ENCODE data around the gene HOXA1. TPM values are rescaled to one million over a fixed set of nuclear protein-coding genes. Genes with fewer than 3 reads are reported as not detected.

The HOXA1 gene
- total and polyA plus RNA-seq, 2 of the 8 experiments (the other 6 are each of a cell fraction or from before 2014, with no cell fraction given), result not detected

DNA sequence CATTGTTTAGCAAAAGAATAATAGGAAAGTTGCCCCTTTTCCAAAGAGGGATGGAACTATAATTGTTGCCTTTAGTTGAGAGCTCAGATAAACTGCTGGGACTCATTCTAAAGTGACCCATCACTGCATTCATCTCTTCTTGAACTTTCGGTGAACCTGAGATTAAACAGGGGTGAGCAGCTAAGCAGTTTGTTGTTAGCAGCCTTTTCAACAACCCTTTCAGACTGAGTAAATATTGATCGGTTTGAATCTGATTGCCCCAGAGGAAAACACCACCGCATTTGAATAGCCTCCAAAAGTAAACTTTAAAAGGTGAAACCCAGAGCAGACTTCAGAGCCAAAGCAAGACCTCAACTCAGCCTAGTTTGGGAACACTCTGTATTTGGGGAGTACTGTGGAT, 4.7 kb downstream of the HOXA1 start:
- Histone ChIP-seq H3K14ac (ENCODE audit: insufficient read length) (no peak overlapping the region), H2BK5ac (ENCODE audit: low read depth, low read length) (no peak overlapping the region), H3K56ac (replicated peaks; ENCODE audit: insufficient read length, low read depth, low read length) (no peak overlapping the region), H2AFZ (ENCODE audit: low read length) (no peak overlapping the region), H2BK12ac (ENCODE audit: low read depth, low read length) (no peak overlapping the region), H4K91ac (replicated peaks; ENCODE audit: insufficient read length, low read length) (no peak overlapping the region), H4K5ac (ENCODE audit: insufficient read length, low read depth, low read length) (no peak overlapping the region), H3K79me1 (ENCODE audit: low read depth, low read length) (no peaks in the 10 kb centered on the region), H2BK120ac (replicated peaks; ENCODE audit: low read depth, low read length) (no peak overlapping the region), H3K36me3 (ENCODE audit: control insufficient read depth in 2 of 4, insufficient read depth in 4 of 4, low read length in 3 of 4) (peaks cover 0 to 5% (median 0%) of the 10 kb centered on the region in 4 experiments; a peak in 2 of 8 replicates), H2BK20ac (ENCODE audit: low read length) (no peak overlapping the region), H3K18ac (ENCODE audit: extremely low read depth, low read length) (no peak overlapping the region), H3K23ac (ENCODE audit: insufficient read length) (no peak overlapping the region), H3K4me2 (ENCODE audit: insufficient read depth in 1 of 2, low read depth in 2 of 2, low read length in 2 of 2) (no peak overlapping the region), H4K20me1 (replicated peaks in 1 of 2; ENCODE audit: control insufficient read depth in 1 of 2, insufficient read depth in 2 of 2, low read length in 2 of 2) (peaks cover 3 to 28% of the 10 kb centered on the region in 2 experiments), H3K27ac (ENCODE audit: low read depth, low read length) (no peak overlapping the region), H3K4ac (replicated peaks; ENCODE audit: insufficient read length, low read depth, low read length) (no peak overlapping the region), H2AK5ac (ENCODE audit: low read depth, low read length) (no peak overlapping the region), H3K27me3 (replicated peaks in 1 of 4; ENCODE audit: control insufficient read depth in 3 of 4, extremely low read depth in 1 of 4, insufficient read depth in 3 of 4, low read length in 3 of 4) (peaks cover 81 to 96% (median 92%) of the 10 kb centered on the region in 4 experiments), H2BK15ac (ENCODE audit: low read length) (no peak overlapping the region), H3K9ac (replicated peaks in 1 of 4; ENCODE audit: extremely low read depth in 1 of 4, low read depth in 3 of 4, low read length in 3 of 4) (no peak overlapping the region), H3K9me3 (ENCODE audit: insufficient read depth in 2 of 2, low read depth in 1 of 2, low read length in 1 of 2) (peaks cover 0 to 2% of the 10 kb centered on the region in 2 experiments; a peak in 1 of 4 replicates), H3K23me2 (ENCODE audit: low read depth, low read length) (peaks cover 2% of the 10 kb centered on the region; the same call in 1 of the 2 replicates), H4K8ac (ENCODE audit: extremely low read depth, insufficient read depth, low read length) (no peak overlapping the region), H3K4me1 (replicated peaks in 1 of 4; ENCODE audit: control insufficient read depth in 3 of 4, insufficient read depth in 4 of 4, low read length in 3 of 4) (peaks cover 2 to 9% (median 8%) of the 10 kb centered on the region in 4 experiments), H3K79me2 (ENCODE audit: control insufficient read depth in 1 of 2, insufficient read depth in 2 of 2, low read length in 2 of 2) (no peaks in the 10 kb centered on the region), H3K4me3 (ENCODE audit: extremely low read depth in 1 of 4, insufficient read depth in 2 of 4, low read depth in 3 of 4, low read length in 4 of 4) (no peak overlapping the region)
- CTCF ChIA-PET (ENCODE audit: partially characterized antibody), result interaction anchor here (1.0 to 12.1 kb wide), 5 partner anchors 14 to 88 kb away, joined by 3 to 123 read pairs (median 5); partner anchors contain the start of genes HOXA5 and HOXA6
- 7% methylated on average over 3 of the region's 3 CpGs; no CpG with 5 or more reads in 1 of the 2 experiments for WGBS, 2 experiments (ENCODE audit: extremely low coverage in 1 of 2, insufficient coverage in 1 of 2, insufficient read length in 1 of 2, insufficient replicate concordance in 2 of 2, low coverage in 1 of 2, low lambda C conversion rate in 2 of 2, missing lambda C conversion rate in 1 of 2)
- FAIRE-seq (no peak), DNase-seq (ENCODE audit: low read depth in 1 of 2, low spot score in 2 of 2) (no peak)
- POLR2A ChIA-PET (ENCODE audit: partially characterized antibody), result interaction anchor here (0.9 kb wide), 1 partner anchor 10 kb away, joined by 3 read pairs; no protein-coding TSS in a partner anchor
- TF ChIP-seq SRF (IDR thresholded peaks at IDR 0.05; ENCODE audit: low read depth, low read length) (no peak), SP2 (IDR thresholded peaks at IDR 0.05; ENCODE audit: low read length) (no peak), SUZ12 (IDR thresholded peaks at IDR 0.05; ENCODE audit: low read length) (no peak; the same call in 1 of the 2 replicates), HDAC2 (IDR thresholded peaks at IDR 0.05; ENCODE audit: borderline replicate concordance in 1 of 2, low read depth in 2 of 2, low read length in 2 of 2) (no peak), BCL11A (IDR thresholded peaks at IDR 0.05; ENCODE audit: low read depth in 2 of 2, low read length in 2 of 2) (no peak), YY1 (IDR thresholded peaks at IDR 0.05; ENCODE audit: low read depth, low read length) (no peak), CEBPB (IDR thresholded peaks at IDR 0.05; ENCODE audit: low read depth, low read length) (no peak), TCF12 (IDR thresholded peaks at IDR 0.05; ENCODE audit: low read depth, low read length) (no peak), HDAC6 (IDR thresholded peaks at IDR 0.05; ENCODE audit: low read depth, low read length) (no peak), FOSL1 (IDR thresholded peaks at IDR 0.05; ENCODE audit: insufficient read depth, low read depth, low read length) (no peak), TBP (IDR thresholded peaks at IDR 0.05; ENCODE audit: low read depth, low read length) (no peak)
- TF ChIP-seq, protein P1, sequence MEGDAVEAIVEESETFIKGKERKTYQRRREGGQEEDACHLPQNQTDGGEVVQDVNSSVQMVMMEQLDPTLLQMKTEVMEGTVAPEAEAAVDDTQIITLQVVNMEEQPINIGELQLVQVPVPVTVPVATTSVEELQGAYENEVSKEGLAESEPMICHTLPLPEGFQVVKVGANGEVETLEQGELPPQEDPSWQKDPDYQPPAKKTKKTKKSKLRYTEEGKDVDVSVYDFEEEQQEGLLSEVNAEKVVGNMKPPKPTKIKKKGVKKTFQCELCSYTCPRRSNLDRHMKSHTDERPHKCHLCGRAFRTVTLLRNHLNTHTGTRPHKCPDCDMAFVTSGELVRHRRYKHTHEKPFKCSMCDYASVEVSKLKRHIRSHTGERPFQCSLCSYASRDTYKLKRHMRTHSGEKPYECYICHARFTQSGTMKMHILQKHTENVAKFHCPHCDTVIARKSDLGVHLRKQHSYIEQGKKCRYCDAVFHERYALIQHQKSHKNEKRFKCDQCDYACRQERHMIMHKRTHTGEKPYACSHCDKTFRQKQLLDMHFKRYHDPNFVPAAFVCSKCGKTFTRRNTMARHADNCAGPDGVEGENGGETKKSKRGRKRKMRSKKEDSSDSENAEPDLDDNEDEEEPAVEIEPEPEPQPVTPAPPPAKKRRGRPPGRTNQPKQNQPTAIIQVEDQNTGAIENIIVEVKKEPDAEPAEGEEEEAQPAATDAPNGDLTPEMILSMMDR (IDR thresholded peaks at IDR 0.05; ENCODE audit: control extremely low read depth in 1 of 3, insufficient read depth in 1 of 3, low read depth in 1 of 3, low read length in 3 of 3), result no peak
